ENCODE data around the gene SERPINA4. TPM values are rescaled to one million over a fixed set of nuclear protein-coding genes. Genes with fewer than 3 reads are reported as not detected.

Gene SERPINA4
- total RNA-seq, 6 donors from 2014 or later, result 0.13 TPM; not detected in 5

DNA sequence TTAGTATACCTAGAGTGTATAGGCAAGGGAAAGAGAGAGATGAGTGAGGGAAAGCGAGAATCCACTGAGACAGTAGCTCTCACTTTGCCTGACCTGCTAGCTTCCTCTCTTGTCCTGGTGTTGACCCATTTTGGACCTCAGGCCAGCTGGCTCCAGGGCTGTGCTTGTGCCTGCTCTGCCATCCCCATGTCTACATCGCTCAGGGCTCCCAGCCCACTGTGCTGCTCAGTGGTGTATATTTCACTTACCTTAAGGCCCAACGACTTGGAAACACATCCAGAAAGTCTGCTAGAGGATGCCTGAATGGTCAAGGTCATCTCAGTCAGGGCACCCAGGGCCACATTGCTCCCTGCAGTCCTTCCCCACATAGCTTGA is 964 bp upstream of the SERPINA4 start:
- no peak overlapping the region for H3K27ac ChIP-seq
- no peaks in the 10 kb centered on the region for H3K9me3 ChIP-seq
- ATAC-seq (ENCODE audit: low FRiP score in 2 of 2) (no peak), DNase-seq (no peak)
- TF ChIP-seq POLR2AphosphoS5 (IDR thresholded peaks at IDR 0.05) (no peak), POLR2A (IDR thresholded peaks at IDR 0.05) (no peak), EP300 (IDR thresholded peaks at IDR 0.05) (no peak)
- TF ChIP-seq, protein P1, sequence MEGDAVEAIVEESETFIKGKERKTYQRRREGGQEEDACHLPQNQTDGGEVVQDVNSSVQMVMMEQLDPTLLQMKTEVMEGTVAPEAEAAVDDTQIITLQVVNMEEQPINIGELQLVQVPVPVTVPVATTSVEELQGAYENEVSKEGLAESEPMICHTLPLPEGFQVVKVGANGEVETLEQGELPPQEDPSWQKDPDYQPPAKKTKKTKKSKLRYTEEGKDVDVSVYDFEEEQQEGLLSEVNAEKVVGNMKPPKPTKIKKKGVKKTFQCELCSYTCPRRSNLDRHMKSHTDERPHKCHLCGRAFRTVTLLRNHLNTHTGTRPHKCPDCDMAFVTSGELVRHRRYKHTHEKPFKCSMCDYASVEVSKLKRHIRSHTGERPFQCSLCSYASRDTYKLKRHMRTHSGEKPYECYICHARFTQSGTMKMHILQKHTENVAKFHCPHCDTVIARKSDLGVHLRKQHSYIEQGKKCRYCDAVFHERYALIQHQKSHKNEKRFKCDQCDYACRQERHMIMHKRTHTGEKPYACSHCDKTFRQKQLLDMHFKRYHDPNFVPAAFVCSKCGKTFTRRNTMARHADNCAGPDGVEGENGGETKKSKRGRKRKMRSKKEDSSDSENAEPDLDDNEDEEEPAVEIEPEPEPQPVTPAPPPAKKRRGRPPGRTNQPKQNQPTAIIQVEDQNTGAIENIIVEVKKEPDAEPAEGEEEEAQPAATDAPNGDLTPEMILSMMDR (IDR thresholded peaks at IDR 0.05), result no peak
- WGBS, 2 donors, result 65 to 84% methylated on average over 2 to 3 of the region's 3 CpGs
- H3K27me3 ChIP-seq, result no peaks in the 10 kb centered on the region
- H3K36me3 ChIP-seq, result no peaks in the 10 kb centered on the region
- H3K4me3 ChIP-seq, result no peak overlapping the region
- no peaks in the 10 kb centered on the region for H3K4me1 ChIP-seq

DNA sequence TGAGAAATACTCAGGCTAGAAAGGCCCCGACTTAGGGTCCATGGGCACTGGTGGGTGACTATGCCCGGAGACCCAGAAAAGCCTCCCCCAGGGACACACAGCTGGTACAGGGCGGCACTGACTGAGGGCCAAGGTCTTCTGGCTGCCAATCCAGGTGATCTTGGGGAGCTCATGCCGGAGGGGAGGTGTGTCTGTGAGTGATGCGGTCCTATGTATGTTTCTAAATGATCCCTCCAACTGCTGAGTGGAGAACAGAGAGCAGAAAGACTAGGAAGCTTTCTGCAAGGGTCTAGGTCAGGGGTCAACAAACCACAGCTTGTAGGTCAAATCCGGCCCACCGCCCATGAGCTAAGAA is 391 bp downstream of the SERPINA4 start:
- WGBS, 2 donors, result 87 to 91% methylated on average over 4 of the region's 7 CpGs
- no peak overlapping the region for H3K4me3 ChIP-seq
- no peaks in the 10 kb centered on the region for H3K9me3 ChIP-seq
- H3K36me3 ChIP-seq, result no peaks in the 10 kb centered on the region
- TF ChIP-seq, protein P1 (IDR thresholded peaks at IDR 0.05), result no peak
- no peak for TF ChIP-seq EP300 (IDR thresholded peaks at IDR 0.05)
- no peak for TF ChIP-seq POLR2A (IDR thresholded peaks at IDR 0.05)
- no peak for TF ChIP-seq POLR2AphosphoS5 (IDR thresholded peaks at IDR 0.05)
- no peak overlapping the region for H3K27ac ChIP-seq
- DNase-seq (peak in 1 of 2 donors; percentile 2), ATAC-seq (ENCODE audit: low FRiP score in 2 of 2) (no peak)
- no peaks in the 10 kb centered on the region for H3K27me3 ChIP-seq
- no peaks in the 10 kb centered on the region for H3K4me1 ChIP-seq

DNA sequence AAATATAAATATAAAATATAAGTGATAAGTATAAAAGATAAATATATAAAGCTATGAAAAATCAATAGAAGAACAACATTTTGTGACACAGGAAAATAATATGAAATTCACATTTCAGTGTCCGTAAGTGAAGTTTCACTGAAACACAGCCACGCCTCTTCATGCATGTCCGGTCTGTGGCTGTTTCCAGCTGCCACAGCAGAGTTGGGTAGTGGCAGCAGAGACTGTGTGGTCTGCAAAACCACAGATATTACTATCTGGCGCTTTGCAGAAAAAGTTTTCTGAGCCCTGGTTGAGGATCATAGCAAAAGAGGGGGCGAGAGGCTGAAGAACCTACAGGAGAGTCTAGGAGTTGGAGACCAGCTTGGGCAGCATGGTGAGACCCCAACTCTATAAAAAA is 780 bp downstream of the SERPINA4 start:
- WGBS, 2 donors, result 71 to 79% methylated on average over 5 of the region's 5 CpGs
- H3K27ac ChIP-seq, result no peak overlapping the region
- TF ChIP-seq POLR2A (IDR thresholded peaks at IDR 0.05), result no peak
- no peak for TF ChIP-seq EP300 (IDR thresholded peaks at IDR 0.05)
- no peak for TF ChIP-seq POLR2AphosphoS5 (IDR thresholded peaks at IDR 0.05)
- TF ChIP-seq, protein P1 (IDR thresholded peaks at IDR 0.05), result no peak
- no peak overlapping the region for H3K4me3 ChIP-seq
- H3K36me3 ChIP-seq, result no peaks in the 10 kb centered on the region
- no peaks in the 10 kb centered on the region for H3K27me3 ChIP-seq
- DNase-seq, result peak in 1 of 2 donors; percentile 7
- no peaks in the 10 kb centered on the region for H3K9me3 ChIP-seq
- H3K4me1 ChIP-seq, result no peaks in the 10 kb centered on the region
- no peak for ATAC-seq (ENCODE audit: low FRiP score in 2 of 2)

DNA sequence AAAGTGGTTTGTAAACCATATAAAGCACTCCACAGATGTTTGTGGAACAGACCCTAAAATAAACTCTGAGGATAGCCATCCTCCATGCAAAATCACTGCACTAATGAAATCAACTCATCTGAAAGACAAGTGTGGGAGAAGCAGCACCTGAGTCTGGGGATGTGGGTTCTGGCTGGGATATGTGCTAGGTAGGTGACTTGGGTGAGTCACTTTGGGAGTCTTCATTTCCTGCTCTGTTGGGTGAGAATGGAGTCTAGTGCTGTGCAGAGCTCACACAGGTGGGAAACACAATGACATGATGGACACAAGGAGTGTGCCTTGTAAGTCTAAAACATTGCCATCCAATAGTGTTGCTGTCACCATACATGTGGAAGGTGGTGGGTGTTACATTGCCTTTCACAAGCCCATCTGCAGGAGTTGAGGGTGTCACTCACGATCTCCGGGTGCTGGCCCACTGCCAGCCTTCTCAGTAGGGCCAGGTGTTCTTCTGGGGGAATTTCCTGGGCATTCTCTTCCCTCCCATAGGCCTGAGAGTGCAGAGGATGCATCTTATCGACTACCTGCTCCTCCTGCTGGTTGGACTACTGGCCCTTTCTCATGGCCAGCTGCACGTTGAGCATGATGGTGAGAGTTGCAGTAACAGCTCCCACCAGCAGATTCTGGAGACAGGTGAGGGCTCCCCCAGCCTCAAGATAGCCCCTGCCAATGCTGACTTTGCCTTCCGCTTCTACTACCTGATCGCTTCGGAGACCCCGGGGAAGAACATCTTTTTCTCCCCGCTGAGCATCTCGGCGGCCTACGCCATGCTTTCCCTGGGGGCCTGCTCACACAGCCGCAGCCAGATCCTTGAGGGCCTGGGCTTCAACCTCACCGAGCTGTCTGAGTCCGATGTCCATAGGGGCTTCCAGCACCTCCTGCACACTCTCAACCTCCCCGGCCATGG is 2.0 kb downstream of the SERPINA4 start:
- no peak overlapping the region for H3K4me3 ChIP-seq
- DNase-seq (peak; percentile 15 to 44), ATAC-seq (ENCODE audit: low FRiP score in 2 of 2) (no peak)
- H3K27ac ChIP-seq, result no peak overlapping the region
- H3K27me3 ChIP-seq, result no peaks in the 10 kb centered on the region
- no peaks in the 10 kb centered on the region for H3K36me3 ChIP-seq
- 91 to 93% methylated on average over 8 to 16 of the region's 16 CpGs for WGBS, 2 donors
- no peaks in the 10 kb centered on the region for H3K4me1 ChIP-seq
- no peak for TF ChIP-seq POLR2A (IDR thresholded peaks at IDR 0.05)
- no peak for TF ChIP-seq EP300 (IDR thresholded peaks at IDR 0.05)
- TF ChIP-seq POLR2AphosphoS5 (IDR thresholded peaks at IDR 0.05), result no peak
- TF ChIP-seq, protein P1 (IDR thresholded peaks at IDR 0.05), result no peak
- no peaks in the 10 kb centered on the region for H3K9me3 ChIP-seq

DNA sequence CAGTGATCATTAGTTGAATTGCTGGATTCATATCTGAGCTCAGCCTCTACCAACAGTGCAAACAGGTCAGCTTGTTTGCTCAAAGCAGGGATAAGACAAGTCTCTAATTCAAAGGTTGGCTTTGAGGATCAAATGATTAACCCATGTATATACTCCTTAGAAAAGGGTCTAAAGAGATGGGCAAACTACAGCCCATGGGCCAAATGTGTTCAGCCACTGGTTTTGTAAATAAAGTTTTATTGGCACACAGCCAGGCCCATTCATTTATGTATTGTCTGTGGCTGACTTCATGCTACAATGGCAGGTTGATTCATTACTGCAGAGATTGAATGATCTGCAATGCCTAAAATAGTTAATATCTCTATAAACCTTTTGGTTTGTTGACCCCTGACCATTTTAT is 3.1 kb downstream of the SERPINA4 start:
- H3K27ac ChIP-seq, result no peak overlapping the region
- H3K4me1 ChIP-seq, result no peaks in the 10 kb centered on the region
- DNase-seq (no peak), ATAC-seq (ENCODE audit: low FRiP score in 2 of 2) (no peak)
- no peaks in the 10 kb centered on the region for H3K36me3 ChIP-seq
- TF ChIP-seq POLR2A (IDR thresholded peaks at IDR 0.05), result no peak
- no peak for TF ChIP-seq EP300 (IDR thresholded peaks at IDR 0.05)
- no peak for TF ChIP-seq POLR2AphosphoS5 (IDR thresholded peaks at IDR 0.05)
- TF ChIP-seq, protein P1 (IDR thresholded peaks at IDR 0.05), result no peak
- no peaks in the 10 kb centered on the region for H3K27me3 ChIP-seq
- no peaks in the 10 kb centered on the region for H3K9me3 ChIP-seq
- H3K4me3 ChIP-seq, result no peak overlapping the region
